Neural progenitor cell (in vitro differentiated cells): ENCODE results near the gene IFNA17.

ENCODE experiments used
- EZH2 ChIP-seq: fragments of 200-600 bp; sonication (generic); IDR thresholded peaks from 2 replicates; pipeline ENCODE4 v1.6.1; 2017; ENCODE audit warnings: antibody characterized with exemption, mild to moderate bottlenecking, moderate library complexity
- EZH2phosphoT487 ChIP-seq: fragments of 200-600 bp; sonication (generic); IDR thresholded peaks from 2 replicates; pipeline ENCODE4 v1.6.1; 2017; ENCODE audit warnings: antibody characterized with exemption
- TF ChIP-seq, protein P1 (sequence below): fragments of 200-600 bp; sonication (generic); IDR thresholded peaks from 2 replicates; pipeline ENCODE4 v1.5.1; 2017; ENCODE audit warnings: antibody characterized with exemption, mild to moderate bottlenecking

DNA sequence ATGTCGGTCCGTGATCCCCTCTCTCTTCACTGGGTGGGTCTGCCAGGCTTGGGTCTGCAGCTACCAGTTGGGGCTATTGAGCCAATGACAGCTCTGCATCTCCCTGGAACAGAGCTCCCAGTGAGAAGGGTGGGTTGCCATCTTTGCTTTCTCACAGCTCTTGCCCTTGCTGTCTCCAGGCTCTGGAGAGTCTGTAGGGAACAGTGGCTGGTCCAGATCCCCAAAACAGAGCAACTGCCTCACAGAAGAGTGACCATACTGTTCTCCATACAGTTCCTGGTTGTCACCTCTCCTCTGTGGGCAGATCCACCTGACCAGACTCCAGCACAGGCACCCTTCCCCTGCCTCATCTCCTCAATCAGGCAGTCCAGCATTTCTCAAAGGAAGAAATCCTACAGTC lies 5.2 kb upstream of the IFNA17 start:
- TF ChIP-seq EZH2 (no peak), EZH2phosphoT487 (no peak)
- TF ChIP-seq, protein P1, sequence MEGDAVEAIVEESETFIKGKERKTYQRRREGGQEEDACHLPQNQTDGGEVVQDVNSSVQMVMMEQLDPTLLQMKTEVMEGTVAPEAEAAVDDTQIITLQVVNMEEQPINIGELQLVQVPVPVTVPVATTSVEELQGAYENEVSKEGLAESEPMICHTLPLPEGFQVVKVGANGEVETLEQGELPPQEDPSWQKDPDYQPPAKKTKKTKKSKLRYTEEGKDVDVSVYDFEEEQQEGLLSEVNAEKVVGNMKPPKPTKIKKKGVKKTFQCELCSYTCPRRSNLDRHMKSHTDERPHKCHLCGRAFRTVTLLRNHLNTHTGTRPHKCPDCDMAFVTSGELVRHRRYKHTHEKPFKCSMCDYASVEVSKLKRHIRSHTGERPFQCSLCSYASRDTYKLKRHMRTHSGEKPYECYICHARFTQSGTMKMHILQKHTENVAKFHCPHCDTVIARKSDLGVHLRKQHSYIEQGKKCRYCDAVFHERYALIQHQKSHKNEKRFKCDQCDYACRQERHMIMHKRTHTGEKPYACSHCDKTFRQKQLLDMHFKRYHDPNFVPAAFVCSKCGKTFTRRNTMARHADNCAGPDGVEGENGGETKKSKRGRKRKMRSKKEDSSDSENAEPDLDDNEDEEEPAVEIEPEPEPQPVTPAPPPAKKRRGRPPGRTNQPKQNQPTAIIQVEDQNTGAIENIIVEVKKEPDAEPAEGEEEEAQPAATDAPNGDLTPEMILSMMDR: no peak
